HG03039 (cell line): ENCODE measurements around the gene ARID4A.
"Not testable (repeated sequence)": the region's sequence is repeated elsewhere in the genome, so short reads cannot be mapped to it uniquely, and the experiment has no call there.

Experiments used
- ATAC-seq: cut with Tn5 transposase; IDR thresholded peaks from one replicate; pipeline ENCODE4 v1.9.1; 2021; ENCODE audit warnings: mild to moderate bottlenecking, moderate library complexity; ENCODE audit not compliant: unreplicated experiment

ARID4A gene

GRCh38 chr14:58298477-58299400, at the start of gene ARID4A:
ARID4A (plus strand) TSS chr14:58298555; CDS start chr14:58299855, 1,300 bp downstream.
- no peak for ATAC-seq

GRCh38 chr14:58249611-58250010, 48.7 kb upstream of the ARID4A start:
- ATAC-seq: no peak

- ATAC-seq: no peak
Observed at GRCh38 chr14:58258156-58258555, 40.2 kb upstream of the ARID4A start.

DNA sequence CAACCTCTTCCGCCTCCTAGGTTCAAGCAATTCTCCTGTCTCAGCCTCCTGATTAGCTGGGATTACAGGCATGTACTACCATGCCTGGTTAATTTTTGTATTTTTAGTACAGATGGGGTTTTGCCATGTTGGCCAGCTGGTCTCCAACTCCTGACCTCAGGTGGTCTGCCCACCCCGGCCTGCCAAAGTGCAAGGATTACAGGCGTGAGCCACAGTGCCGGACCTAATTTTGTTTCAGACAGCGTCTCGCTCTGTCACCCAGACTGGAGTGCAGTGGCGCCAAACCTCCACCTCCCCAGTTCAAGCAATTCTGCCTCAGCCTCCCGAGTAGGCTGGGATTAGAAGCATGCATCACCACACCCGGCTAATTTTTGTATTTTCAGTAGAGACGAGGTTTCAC, 36.4 kb upstream of the ARID4A start:
- ATAC-seq: not testable (repeated sequence)

GRCh38 chr14:58265401-58265800, 33.0 kb upstream of the ARID4A start:
- ATAC-seq: no peak

GRCh38 chr14:58270628-58271027, 27.7 kb upstream of the ARID4A start:
- ATAC-seq: no peak

DNA sequence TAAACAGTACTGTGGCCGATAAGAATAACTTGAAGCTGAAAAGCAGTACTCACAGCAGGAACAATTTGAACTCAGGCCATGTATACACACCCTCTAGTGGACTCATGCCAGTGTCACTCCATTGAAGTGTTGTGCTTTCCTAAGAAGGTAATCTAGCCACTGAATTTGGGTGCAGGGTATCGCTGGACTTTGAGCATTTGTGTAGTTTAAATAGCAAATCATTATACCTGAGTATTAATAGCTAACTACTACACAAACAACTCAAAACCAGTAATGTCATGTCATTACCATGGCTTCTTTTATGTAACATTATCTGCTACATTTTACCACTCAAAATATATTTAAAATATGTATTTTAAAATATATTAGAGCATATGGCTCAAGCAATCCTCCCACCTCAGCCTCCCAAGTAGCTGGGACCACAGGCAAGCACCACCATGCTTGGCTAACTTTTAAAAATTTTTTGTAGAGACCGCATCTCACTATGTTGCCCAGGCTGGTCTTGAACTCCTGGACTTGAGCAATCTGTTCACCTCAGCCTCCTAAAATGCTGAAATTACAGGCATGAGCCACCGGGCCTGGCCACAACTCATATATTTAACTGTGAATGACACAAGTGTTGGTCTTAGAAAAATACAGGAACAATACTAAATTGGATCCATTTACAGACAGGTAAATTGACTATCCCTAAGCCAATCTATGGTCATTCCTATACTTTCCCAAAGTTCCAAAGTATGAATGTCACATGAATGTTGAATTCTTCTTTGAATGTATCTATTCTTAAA, 25.6 kb upstream of the ARID4A start:
- ATAC-seq: no peak

DNA sequence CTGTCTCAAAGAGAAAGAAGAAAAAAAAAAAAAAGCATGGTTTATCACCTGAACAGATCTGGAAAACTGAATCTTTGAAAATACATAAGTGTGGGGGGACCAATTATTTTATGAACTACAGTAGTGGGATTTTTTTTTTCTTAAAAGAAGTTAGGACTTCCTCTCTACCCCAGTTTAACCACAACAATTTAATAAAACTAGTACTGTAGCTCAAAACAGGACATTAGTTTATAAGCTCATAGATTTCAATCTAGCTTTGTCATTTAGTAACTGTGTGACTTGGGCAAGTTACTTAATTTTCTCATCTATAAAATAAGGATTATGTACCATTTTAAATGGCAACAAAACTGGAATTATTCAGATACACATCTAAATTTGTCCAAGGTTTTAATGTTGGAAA, 23.5 kb upstream of the ARID4A start:
- ATAC-seq: no peak

DNA sequence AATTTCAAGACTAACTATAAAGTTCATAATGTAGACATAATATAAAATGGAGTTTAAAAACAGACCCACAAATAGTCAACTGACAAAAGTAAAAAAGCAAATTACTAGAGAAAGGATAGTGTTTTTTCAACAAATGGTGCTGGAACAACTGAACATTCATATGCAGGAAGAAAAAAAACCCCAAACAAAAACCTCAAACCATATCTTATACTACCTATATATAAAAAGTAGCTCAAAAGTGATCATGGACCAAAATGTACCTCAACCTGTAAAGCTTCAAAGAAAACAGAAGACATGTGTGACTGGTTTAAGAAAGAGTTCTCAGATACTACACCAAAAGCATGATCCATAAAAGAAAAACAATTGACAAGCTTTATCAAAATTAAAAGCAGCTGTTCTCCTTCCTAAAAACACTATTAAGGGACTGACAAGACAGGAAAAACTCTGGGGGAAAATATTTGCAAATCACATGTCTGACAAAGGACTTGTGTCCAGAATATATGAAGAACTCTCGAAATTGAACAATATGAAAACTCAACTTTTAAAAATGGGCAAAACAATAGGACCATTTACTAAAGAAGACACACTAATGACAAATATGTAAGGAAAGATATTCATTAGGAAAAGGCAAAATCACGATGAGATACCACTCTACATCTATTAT, 22.7 kb upstream of the ARID4A start:
- ATAC-seq: no peak

GRCh38 chr14:58276208-58276607, 22.1 kb upstream of the ARID4A start:
- ATAC-seq: no peak

GRCh38 chr14:58278177-58278576, 20.2 kb upstream of the ARID4A start:
- no peak for ATAC-seq

- ATAC-seq: no peak
Observed at GRCh38 chr14:58280954-58281787, 17.2 kb upstream of the ARID4A start.

DNA sequence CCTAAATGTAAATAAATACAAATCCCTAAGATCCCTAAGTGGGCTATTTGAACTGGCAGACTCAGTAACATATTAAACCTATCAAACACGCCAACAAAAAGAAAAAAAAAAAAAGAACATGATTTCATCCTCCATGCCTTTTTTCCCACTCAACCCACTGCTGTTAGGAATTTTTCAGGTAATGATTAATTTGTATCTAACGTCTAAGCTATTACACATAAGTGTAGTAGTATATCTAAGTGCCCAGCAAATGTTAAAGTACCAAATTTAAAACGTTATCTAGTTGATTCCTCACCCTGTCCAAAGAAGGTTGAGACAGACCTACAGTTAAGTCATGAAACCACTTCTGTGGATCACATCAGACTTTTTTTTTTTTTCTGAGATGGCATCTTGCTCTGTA, 16.4 kb upstream of the ARID4A start:
- no peak for ATAC-seq

GRCh38 chr14:58282925-58283593, 15.3 kb upstream of the ARID4A start:
- no peak for ATAC-seq

DNA sequence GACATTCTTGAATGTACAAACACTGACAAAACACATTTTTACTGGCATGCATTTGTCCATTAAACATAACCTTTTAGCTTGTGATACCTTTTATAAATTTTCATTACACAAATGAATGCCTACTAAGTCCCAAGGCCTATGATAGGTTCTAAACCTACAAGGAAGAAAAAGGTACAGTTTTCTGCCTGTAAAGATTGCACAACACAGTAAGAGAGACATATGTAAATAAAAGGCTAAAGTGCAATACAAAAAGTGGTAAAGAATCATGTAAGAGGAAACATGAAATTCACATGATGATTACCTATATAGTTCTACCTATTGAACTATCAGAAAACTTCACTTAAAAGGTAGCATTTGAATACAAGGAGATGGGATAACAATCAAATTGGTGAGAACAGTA, 14.6 kb upstream of the ARID4A start:
- no peak for ATAC-seq

- no peak for ATAC-seq
Observed at GRCh38 chr14:58285132-58285531, 13.2 kb upstream of the ARID4A start.

- no peak for ATAC-seq
Observed at GRCh38 chr14:58287607-58288042, 10.7 kb upstream of the ARID4A start.

DNA sequence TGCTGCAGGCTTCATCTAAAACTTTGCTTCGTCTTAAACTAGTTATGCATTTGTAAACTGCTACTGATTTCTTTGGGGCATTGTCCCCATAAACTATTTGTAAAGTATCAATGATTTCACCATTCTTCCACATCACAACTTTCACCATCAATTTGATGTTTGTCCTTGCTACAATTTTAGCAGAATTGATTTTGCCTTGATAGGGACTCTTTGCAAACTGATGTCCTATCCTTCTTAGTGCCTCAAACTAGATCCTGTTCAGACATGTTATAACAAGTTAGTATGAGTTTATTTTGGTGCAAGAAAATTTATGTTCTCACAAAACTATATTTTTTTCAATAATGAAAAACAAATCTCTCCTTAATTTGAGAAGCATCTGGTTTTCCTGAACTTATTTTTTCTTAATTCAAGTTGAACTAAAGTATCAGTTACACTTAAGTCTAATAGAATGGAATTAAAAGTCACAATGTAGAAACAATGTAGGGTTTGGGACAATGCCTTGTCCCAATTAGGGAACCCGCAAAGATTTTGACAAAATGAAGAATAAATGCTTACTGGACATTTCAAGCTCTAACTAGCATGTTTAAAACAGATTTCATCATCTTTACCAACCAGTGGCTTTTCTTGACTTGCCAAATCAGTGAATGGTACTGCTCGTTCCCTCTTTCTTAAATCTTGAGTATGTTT, 10.1 kb upstream of the ARID4A start:
- no peak for ATAC-seq

- ATAC-seq: no peak
Observed at GRCh38 chr14:58291646-58292045, 6.7 kb upstream of the ARID4A start.
